Stimulated activated naive CD4-positive, alpha-beta T cell (primary cell): Measurements from ENCODE around the gene MS4A10.
A peak's percentile ranks its signal among the peaks of the same experiment; 100 is the strongest.

ENCODE experiments used
- DNase-seq, 6 experiments: peaks; one replicate each; lab custom pipeline; 2025; lab: John Stamatoyannopoulos, UW

The MS4A10 gene

DNA sequence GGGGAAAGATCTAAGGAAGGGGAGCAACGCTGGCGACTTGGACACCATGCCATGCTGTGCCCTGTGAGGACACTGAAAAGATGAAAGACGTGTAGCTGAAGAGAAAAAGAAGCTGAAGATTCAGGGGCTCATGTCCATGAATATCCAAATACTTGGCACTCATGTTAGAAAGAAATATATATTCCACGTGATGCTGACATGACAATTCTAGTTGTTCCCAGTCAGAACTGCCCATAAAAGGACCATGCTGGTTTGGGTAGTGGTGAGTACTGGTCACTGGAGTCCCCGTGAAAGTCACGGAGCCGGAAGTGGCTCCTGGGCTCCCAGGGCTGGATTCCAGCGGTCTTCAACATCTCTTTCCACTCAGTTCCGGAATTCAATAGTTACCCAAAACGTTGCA is 18.6 kb upstream of the MS4A10 start:
- no peak for DNase-seq

DNA sequence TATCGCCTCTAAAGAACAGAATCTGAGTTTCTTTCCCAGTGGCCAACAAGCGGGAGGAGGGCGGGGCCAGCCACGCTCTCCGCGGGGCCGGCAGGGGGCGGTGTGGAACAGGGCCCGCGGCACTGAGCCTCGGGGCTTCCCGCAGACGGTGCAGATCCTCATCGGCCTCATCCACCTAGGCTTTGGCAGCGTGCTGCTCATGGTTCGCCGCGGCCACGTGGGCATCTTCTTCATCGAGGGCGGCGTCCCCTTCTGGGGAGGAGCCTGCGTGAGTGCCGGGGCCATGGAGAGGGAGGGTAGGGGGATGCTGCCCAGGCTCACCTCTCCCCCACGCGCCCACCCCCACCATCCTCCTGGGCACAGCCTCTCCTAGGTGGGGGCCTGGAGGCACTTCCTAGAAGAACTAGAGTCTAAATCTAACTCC is 17.7 kb upstream of the MS4A10 start:
- DNase-seq, result no peak

DNA sequence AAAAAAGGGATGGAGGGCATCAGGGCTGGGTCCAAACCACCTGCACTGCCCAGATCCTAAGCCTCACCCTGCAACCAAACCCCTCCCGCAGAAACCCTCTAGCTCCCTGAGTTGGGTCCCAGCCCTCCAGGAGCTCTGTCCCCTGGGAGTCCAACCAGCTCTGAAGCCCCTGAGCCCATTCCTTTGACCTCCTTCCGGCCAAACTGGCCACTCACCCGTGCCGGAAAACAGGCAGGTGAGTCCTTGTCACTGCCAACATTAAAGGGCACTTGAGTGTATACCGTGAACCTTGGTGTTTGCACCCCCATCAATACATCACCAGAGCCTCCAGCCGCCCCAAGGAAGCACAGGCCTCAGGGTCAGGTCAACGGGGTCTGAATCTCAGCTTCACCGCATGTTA is 16.9 kb upstream of the MS4A10 start:
- no peak for DNase-seq

DNA sequence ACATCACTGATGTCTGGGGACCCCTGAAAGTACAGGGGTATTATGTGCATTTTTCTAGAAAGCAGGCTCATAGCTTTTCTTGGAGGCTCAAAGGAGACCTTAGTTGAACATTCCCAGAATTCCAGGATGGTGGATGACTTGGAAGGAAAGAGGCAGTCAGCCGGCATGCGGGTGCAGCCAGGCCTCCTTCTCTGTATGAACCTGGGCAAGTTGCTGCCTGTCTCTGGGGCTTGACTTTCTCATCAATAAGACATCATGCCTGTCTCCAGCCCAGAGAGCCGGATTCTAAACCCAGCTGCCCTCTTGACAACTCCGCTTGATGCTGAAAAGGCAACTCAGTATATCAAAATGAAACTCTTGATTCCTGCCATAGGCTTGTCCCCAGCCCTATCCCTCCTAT is 15.9 kb upstream of the MS4A10 start:
- DNase-seq, result no peak

DNA sequence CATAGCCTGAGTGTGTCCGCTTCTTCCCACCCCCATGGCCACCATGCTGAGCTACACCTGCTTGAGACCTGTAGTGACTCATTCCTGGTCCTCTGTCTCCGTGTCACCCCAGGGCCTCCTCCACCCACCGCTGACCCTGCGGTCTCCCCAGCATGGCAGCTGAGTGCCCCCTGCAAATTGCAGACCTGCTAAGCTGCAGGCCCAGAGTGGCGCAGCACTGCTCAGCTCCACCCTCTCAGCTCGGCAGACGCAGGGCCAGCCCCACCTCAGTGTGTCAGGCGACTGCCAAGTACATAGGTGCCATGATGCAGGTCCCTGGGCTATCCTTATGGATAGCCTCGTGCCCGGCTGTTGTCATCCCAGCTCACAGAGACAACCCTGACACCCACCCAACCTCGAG is 15.3 kb upstream of the MS4A10 start:
- DNase-seq, result no peak

- DNase-seq, result no peak
Measured at GRCh38 chr11:60771146-60771545, 14.0 kb upstream of the MS4A10 start.

GRCh38 chr11:60771879-60772525 is 13.1 kb upstream of the MS4A10 start:
- DNase-seq, result no peak

DNA sequence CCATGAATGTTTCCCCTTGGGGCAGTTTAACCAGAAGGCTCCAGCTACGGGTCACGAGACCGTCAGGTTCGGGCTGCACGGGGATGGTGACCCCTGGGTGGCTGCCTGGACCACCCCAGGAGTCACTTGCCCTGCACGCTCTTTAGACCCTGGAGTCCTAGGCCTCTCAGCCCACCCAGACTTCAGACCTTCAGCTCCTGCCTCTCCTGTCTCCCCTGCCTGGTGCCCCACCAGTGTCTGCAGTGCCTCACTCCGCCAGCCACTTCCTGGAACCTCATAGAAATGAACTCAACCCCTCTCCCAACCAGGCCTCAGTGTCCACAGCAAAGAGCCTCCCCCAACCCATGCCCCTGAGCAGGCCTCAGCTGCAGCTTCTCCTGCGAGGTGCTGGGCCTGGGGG is 12.5 kb upstream of the MS4A10 start:
- no peak for DNase-seq

- DNase-seq, result no peak
Measured at GRCh38 chr11:60774726-60775125, 10.4 kb upstream of the MS4A10 start.

DNA sequence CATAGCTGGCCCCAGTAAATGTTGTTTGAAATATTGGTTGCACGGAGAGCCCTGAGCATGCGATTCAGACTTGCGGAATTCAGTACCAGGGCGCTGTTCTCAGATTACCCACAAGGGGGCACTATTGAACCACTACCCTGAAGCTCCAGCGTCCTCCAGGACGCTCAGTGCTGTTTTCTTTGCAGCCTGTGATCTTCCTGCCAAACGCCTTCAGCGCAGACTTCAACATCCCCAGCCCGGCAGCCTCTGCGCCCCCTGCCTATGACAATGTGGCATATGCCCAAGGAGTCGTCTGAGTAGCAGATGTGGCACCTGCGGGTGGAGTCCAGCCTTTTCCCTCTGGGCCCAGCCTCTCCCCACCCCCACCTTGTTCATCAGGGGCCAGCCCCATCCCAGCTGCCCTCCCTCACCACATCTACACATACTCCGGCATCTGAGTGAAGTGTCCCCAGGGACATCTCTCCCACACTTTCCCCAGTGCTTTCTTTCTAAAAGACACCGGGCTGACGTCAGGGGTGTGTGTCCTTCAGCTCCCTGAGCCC is 9.6 kb upstream of the MS4A10 start:
- DNase-seq, result peak; percentile 71 to 92 (median 79)

- DNase-seq, result no peak
Measured at GRCh38 chr11:60776167-60776566, 9.0 kb upstream of the MS4A10 start.

- DNase-seq, result no peak
Measured at GRCh38 chr11:60777106-60777505, 8.0 kb upstream of the MS4A10 start.

- no peak for DNase-seq
Measured at GRCh38 chr11:60777572-60777971, 7.6 kb upstream of the MS4A10 start.

DNA sequence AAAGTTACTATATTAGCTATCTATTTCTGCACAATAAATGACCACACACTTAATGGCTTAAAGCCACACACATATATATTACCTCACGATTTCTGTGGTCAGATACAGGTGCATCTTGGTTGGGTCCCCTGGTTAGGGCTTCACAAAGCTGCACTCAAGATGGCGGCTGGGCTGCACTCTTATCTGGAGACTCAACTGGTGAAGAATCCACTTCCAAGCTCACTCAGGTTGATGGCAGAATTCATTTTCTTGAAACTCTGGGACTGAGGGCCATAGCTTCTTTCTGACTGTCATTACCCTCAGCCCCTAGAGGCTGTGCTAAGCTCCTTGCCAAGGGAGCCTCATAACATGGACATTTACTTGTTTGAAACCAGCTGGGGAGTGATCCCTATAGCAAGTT is 5.1 kb upstream of the MS4A10 start:
- no peak for DNase-seq

- no peak for DNase-seq
Measured at GRCh38 chr11:60780774-60781173, 4.4 kb upstream of the MS4A10 start.

GRCh38 chr11:60781286-60781980 is 3.7 kb upstream of the MS4A10 start:
- DNase-seq, result no peak

DNA sequence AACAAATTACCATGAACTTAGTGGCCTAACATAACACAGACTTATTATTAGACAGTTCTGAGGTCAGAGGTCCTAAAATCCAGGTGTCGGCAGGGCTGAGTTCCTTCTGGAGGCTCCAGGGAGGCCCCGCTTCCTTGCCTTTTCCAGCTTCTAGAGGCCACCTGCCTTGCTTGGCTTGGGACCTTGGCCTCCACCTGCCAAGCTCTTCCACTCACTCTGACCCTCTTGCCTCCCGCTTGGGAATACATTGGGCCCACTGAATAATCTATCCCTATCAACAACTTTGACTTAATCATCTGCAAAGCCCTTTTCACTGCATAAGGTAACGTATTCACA is 3.2 kb upstream of the MS4A10 start:
- DNase-seq, result no peak

DNA sequence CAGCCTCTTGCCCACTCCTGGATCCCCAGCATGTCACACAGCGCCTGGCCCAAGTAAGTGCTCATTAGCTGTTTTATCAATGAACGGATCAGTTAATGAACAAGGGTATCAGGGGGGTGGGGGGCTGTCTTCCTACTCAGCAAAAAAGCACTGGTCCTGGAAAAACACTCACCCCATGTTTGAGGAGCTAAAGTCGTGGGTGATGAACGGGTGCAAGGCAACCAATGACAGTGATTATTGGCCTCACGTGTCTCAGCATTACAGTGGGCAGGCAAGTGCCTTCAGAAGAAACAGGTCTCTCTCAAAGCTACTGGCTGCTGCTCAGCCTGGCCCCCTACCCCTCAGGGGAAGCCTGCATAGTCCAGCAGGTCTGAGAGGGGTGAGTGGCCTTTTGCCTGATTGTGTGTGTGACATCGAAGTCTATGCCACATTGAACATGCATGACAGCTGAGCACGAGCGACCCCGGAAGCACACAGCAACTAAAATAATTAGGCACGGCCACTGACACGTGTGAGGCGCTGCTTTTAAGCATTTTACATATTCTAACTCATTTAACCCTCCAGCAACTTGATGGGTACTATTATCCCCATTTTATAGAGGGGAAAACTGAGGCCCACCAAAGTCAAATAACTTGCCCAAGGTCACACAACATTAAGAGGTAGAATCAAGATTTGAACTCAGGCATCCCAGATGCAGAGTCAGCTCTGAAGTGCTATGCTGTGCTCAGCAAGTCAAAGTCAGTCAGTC is 2.6 kb upstream of the MS4A10 start:
- DNase-seq, result no peak

DNA sequence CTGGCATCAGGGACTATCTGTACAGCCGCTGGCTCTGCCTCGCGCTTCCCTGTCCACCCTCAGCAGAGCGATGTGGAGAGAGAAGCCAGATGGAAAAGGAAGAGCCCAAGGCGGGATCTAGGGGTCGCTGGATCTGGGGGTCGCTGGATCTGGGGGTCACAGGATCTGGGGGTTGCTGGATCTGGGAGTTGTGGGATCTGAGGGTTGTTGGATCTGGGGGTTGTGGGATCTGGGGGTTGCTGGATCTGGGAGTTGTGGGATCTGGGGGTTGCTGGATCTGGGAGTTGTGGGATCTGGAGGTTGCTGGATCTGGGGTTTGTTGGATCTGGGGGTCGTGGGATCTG is 2.0 kb upstream of the MS4A10 start:
- DNase-seq, result no peak

DNA sequence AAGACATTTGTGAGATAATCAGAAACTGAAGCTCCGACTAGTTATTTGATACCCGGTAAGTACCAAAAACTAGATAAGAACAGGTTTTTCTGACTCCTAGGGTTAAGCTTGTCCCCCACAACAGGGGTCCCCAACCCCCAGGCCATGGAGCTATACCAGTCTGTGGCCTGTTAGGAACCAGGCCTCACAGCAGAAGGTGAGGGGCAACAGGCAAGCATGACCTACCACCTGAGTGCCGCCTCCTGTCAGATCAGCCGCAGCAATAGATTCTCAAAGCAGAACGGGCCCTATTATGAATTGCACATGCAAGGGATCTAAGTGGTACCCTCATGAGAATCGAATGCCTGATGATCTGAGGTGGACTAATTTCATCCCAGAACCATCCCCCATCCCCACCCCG is 1.2 kb upstream of the MS4A10 start:
- DNase-seq, result no peak

DNA sequence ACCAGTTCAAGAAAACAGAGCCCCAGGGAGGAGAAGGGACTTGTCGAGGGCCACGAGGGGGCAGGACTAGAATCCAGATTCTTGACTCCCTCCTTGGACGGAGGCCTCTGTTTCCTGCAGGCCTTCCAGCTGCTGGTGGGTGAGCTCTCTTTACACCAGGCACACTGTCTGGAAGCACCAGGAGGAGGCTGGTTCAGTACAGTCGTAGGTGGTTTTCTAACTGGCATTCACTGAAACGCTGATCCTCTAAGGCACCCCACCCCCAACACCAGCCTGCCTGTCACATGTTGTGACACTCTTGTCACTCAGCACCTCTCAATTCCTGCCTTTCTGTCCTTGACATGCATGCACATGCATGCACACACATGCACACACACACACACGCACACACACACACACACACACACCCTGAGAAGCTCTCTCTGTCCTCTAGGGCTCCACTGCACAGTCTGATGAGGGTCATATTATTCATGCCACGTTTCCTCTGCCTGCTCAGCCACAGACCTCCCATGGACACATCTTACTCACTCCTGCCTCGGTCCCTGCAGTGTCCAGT is 751 bp downstream of the MS4A10 start:
- DNase-seq, result no peak

DNA sequence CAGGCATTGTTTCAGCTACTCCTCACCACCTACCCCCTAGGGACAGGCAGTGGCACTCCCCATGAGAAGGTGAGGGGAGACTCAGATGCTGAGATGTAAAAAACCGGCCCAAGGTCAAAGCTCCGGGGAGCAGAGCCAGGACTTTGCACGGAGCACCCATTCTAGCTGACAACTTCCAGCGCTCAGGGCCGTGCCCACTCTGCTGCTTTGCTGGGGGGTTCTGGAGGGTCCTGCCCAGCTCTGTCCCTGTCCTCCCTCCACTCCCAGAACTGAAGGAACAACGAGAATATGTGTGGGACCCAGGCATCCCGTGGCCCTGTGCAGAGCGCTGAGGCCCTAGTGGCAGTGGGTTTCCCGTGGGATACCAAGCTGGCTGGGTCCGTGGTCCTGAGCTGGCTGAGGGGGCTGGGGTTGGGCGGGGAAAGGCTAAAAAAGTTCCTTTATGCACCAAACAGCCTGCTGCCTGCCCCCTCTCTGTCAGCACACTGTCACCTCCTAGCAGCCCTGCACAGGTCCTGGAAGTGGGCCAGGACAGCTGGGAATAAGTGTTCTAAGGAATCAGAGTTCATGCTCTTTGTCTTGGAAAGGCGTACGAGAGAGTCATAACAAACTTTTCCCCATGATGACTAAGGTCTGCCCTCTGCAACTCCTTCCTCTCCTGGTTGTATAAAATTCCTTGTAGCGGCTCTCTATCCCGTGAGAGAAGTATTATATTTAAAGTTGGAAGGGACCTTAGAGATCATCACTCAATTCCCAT is 1.9 kb downstream of the MS4A10 start:
- no peak for DNase-seq
